Spleen (tissue), 7 donors: ENCODE measurements around the gene DBI.

Experiments
- CTCF ChIP-seq, 11 experiments: fragments of 200-600 bp in 7 of 11; fragments of 450-650 bp in 4 of 11; sonication (generic) in 4 of 11; IDR thresholded peaks in 8 of 11; conservative IDR thresholded peaks in 3 of 11; 1 replicate in 7 of 11; 2 replicates in 4 of 11; pipeline versions ENCODE4 v1.4.0 to v1.8.0; 2016 to 2021; ENCODE audit warnings: antibody characterized with exemption in 11 of 11, inconsistent platforms in 4 of 11, mild to moderate bottlenecking in 1 of 11
- POLR2A ChIP-seq, 3 donors: fragments of 450-650 bp; IDR thresholded peaks; one replicate each; pipeline ENCODE4 v1.5.1; 2017; ENCODE audit warnings: antibody characterized with exemption in 3 of 3, mild to moderate bottlenecking in 1 of 3
- POLR2AphosphoS5 ChIP-seq, 3 donors: sonication (generic); formaldehyde crosslinking; IDR thresholded peaks; one replicate each; pipeline ENCODE4 v1.5.1; 2017; ENCODE audit warnings: antibody characterized with exemption in 3 of 3
- donor health status: DM: no; HTN: no; CAD: no; lungs with moderate emphysema.
- donor health status: DM: no; HTN: no; CAD: no.
- donor health status: DM: no; HTN: no; CAD: no.

- TF ChIP-seq CTCF (IDR thresholded peaks at IDR 0.05 in 8 of 11, conservative IDR thresholded peaks at IDR 0.05 in 3 of 11) (no peak), POLR2A (IDR thresholded peaks at IDR 0.05) (no peak), POLR2AphosphoS5 (IDR thresholded peaks at IDR 0.05) (no peak)
Measured at GRCh38 chr2:119317554-119317953, 49.2 kb upstream of the DBI start.
